Measurements from ENCODE around the gene KRTAP10-2. TPM values are rescaled to one million over a fixed set of nuclear protein-coding genes. Genes with fewer than 3 reads are reported as not detected.

The KRTAP10-2 gene
- total RNA-seq, 1 donor from 2014 or later = not detected

DNA sequence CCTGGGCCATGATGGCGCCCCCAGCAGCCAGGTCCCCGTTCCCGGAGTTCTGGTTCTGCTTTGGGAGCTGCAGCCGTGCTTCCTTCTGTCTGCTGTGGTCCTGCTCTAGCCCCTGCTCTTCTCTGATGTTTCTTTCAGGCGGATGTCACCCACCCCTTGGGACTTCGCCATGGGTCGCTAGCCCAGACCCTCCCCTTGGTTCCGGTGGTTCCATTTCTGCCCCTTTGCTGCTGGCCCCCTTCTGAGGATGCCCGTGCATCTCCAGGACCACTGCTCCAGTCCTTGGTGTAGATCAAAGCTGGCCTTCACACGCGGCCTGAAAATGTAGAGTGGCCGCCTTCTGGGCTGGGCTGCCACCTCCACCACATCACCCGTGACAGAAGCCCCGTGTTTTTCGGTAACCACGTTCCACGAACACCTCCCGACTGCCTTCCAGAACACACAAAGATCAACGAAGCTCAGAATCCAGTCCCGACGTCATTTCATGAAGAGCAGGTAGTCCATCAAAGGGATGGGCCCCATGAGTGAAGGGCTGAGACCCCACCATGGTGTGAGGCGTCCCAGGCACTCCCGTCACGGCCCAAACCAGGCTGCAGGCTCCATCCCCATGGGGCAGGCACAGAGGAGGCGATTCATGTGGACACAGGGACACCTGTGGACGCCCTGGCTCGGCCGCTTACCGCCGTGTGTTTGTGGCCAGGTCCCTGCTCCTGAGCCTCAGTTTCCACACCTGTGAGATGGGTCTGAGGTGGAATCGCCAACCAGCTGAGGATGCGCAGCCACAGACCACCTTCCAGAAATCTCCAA lies 35.7 kb downstream of the KRTAP10-2 start:
- TF ChIP-seq, protein P1, sequence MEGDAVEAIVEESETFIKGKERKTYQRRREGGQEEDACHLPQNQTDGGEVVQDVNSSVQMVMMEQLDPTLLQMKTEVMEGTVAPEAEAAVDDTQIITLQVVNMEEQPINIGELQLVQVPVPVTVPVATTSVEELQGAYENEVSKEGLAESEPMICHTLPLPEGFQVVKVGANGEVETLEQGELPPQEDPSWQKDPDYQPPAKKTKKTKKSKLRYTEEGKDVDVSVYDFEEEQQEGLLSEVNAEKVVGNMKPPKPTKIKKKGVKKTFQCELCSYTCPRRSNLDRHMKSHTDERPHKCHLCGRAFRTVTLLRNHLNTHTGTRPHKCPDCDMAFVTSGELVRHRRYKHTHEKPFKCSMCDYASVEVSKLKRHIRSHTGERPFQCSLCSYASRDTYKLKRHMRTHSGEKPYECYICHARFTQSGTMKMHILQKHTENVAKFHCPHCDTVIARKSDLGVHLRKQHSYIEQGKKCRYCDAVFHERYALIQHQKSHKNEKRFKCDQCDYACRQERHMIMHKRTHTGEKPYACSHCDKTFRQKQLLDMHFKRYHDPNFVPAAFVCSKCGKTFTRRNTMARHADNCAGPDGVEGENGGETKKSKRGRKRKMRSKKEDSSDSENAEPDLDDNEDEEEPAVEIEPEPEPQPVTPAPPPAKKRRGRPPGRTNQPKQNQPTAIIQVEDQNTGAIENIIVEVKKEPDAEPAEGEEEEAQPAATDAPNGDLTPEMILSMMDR (IDR thresholded peaks at IDR 0.05) = no peak
- ATAC-seq = no peak
- H3K36me3 ChIP-seq = no peaks in the 10 kb centered on the region
- no peak overlapping the region for H3K4me3 ChIP-seq
- peaks cover 4% of the 10 kb centered on the region for H3K27me3 ChIP-seq
- intact Hi-C loops (cut with DNase I) = no loop called here
- no peaks in the 10 kb centered on the region for H3K4me1 ChIP-seq
- H3K27ac ChIP-seq = no peak overlapping the region
- DNase-seq = no peak
- H3K9me3 ChIP-seq = no peaks in the 10 kb centered on the region

DNA sequence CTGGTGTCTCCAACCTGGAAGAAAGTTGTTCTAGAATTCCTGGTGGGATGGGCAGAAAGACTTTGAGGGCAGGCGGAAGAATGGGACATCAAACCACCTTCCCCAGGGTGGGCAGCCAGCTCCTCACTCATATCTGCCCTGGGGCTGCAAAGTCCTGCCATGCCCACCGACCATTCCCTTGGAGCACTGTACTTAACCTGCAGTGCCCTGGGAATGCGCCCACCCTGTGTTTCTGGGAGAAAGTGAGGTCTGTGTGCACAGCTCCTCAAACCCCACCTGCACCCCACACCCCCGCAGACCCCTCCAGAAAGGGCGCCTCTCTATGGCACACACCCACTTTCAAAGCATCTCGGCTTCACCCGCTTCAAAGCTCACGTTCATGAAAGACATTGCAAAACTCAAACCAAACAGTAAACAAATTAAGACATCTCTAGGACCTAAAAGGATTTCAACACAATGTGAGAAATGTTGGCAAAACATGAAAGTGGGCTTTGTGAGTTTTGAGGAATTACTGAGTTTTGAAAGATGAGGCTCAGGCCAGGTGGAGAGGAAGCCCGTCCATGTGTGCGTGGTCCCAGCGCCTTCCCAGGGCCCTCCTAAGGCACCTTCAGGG lies 36.5 kb downstream of the KRTAP10-2 start:
- H3K4me1 ChIP-seq = no peaks in the 10 kb centered on the region
- TF ChIP-seq, protein P1 (IDR thresholded peaks at IDR 0.05) = no peak
- H3K27me3 ChIP-seq = peaks cover 11% of the 10 kb centered on the region
- no peak for DNase-seq
- H3K9me3 ChIP-seq = no peaks in the 10 kb centered on the region
- no peak overlapping the region for H3K4me3 ChIP-seq
- no peak for ATAC-seq
- H3K36me3 ChIP-seq = no peaks in the 10 kb centered on the region
- H3K27ac ChIP-seq = no peak overlapping the region
- intact Hi-C loops (cut with DNase I) = no loop called here

DNA sequence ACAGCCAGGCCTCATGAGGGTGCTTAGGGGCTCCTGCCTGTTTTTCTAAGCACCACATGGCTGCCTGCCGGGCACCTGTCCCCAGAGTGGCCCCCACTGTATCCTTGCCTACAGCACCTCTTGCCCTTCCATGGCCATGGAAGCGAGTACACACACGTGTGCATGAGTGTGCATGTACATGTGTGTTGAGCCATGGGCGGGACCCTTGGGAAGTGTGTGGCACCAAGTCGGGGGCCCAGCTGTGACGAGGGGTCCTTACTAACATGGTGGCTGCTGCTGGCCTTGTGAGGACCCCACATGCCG lies 37.1 kb downstream of the KRTAP10-2 start:
- Histone ChIP-seq H3K27me3 (peaks cover 15% of the 10 kb centered on the region), H3K27ac (no peak overlapping the region), H3K4me1 (no peaks in the 10 kb centered on the region), H3K36me3 (no peaks in the 10 kb centered on the region), H3K9me3 (no peaks in the 10 kb centered on the region), H3K4me3 (no peak overlapping the region)
- ATAC-seq (no peak), DNase-seq (no peak)
- TF ChIP-seq, protein P1 (IDR thresholded peaks at IDR 0.05) = no peak
- intact Hi-C loops (cut with DNase I) = no loop called here

DNA sequence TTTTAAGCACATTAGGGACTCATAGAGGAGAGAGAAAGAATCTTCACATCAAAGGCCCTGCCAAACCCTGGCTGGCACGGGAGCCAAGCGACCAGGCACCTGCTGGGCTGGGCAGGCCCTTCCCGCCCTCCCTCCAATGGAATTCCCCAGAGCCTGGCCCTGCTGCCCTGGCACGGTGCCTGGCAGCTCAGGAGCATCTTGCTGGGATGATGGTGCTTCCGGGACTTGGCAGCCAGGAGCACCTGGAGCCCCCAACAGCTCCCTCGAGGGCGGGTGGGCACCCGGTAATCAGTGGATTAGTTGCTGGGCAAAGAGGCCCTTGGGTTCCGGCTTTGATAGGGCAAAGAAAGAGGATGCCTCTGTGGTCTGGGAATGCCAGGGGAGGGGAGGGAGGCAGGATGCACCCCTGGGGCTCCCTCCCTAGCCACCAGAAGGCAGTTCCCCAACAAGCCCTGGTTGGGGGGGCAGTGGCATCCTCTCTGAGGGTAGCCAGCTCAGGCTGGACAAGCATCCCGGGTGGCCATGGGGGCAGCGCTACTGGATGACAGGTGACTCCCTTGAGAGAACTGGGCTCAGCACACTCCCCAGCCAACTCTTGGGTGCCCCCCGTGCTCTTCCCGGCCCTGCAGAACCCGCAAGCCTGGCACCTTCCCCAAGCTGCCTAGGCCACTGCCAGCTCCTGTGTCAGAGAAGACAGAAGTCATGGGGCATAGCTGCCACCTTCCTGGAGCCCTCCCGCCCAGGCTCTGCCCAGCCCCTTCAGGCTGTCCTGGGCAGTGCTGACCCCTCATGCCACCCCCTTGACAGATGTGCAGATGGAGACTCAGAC lies 37.7 kb downstream of the KRTAP10-2 start:
- TF ChIP-seq, protein P1 (IDR thresholded peaks at IDR 0.05) = no peak
- no peak for ATAC-seq
- Histone ChIP-seq H3K4me3 (no peak overlapping the region), H3K36me3 (no peaks in the 10 kb centered on the region), H3K4me1 (no peaks in the 10 kb centered on the region), H3K9me3 (no peaks in the 10 kb centered on the region), H3K27me3 (peaks cover 15% of the 10 kb centered on the region), H3K27ac (no peak overlapping the region)
- intact Hi-C loops (cut with DNase I) = no loop called here
- DNase-seq = no peak

DNA sequence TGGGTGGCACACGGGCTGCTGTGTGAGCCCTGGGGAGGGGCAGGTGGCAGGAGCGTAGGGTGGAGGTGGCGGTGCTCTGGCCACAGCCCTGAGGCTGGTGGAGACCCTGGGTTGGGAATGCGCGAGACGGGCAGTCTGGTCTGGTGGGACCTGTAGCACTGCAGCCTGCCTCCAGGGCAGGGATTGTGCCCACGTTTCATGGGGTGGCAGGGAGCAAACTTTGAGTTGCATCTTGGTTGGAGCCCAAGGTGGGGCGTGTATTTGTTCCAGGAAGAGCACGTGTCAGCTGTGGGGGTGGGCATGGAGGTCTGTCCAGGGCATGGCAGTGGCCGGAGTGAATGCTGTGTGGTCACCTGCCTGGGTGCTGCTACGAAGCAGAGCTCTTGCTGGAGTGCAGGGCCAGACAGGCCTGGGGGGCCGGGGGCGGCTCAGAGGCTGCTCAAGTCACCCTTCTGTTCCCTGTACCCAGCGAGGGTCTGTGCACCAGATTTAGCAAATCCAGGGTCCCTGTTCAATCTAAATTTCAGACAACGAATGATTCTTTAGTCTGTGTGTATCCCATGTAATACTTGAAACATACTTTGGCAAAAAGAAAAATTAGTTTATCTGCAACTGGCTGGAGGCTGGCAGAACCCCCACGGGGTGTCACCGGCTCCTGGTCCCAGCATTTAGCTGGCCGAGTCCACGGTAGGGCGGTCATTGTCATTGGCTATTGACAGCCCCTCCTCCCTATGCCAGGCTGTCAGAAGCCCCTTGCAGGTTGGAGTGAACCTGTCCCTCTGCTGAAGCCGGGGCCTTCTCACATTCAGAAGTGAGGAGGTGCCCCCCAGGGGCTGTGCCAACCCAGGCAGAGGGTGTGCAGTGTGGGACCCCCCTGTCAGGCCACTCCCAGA lies 38.6 kb downstream of the KRTAP10-2 start:
- no peaks in the 10 kb centered on the region for H3K4me1 ChIP-seq
- TF ChIP-seq, protein P1 (IDR thresholded peaks at IDR 0.05) = no peak
- no peak overlapping the region for H3K27ac ChIP-seq
- intact Hi-C loops (cut with DNase I) = no loop called here
- no peaks in the 10 kb centered on the region for H3K36me3 ChIP-seq
- H3K4me3 ChIP-seq = no peak overlapping the region
- no peaks in the 10 kb centered on the region for H3K9me3 ChIP-seq
- H3K27me3 ChIP-seq = peaks cover 15% of the 10 kb centered on the region
- ATAC-seq (no peak), DNase-seq (no peak)

Data from upper lobe of right lung (tissue), 1 donor.